GM19438 (cell line): ENCODE data around the gene WAS.
A peak's percentile ranks its signal among the peaks of the same experiment; 100 is the strongest.

ENCODE experiments used
- ATAC-seq: cut with Tn5 transposase; IDR thresholded peaks from one replicate; pipeline ENCODE4 v1.9.1; 2021; ENCODE audit warnings: low read depth; ENCODE audit not compliant: unreplicated experiment

WAS gene

GRCh38 chrX:48709522-48710112 lies 26.0 kb downstream of the WAS start:
- no peak for ATAC-seq

- ATAC-seq = no peak
These were observed 27.7 kb downstream of the WAS start for GRCh38 chrX:48711162-48711928.

GRCh38 chrX:48711929-48712505 lies 28.4 kb downstream of the WAS start:
- ATAC-seq = no peak

GRCh38 chrX:48713847-48714246 lies 30.2 kb downstream of the WAS start:
- no peak for ATAC-seq

GRCh38 chrX:48714573-48714972 lies 31.0 kb downstream of the WAS start:
- ATAC-seq = no peak

GRCh38 chrX:48715072-48715471 lies 31.5 kb downstream of the WAS start:
- no peak for ATAC-seq

GRCh38 chrX:48715876-48716502 lies 32.4 kb downstream of the WAS start:
- no peak for ATAC-seq

- no peak for ATAC-seq
These were observed 36.4 kb downstream of the WAS start for GRCh38 chrX:48719958-48720357.

GRCh38 chrX:48720577-48721250 lies 37.1 kb downstream of the WAS start:
- ATAC-seq = no peak

GRCh38 chrX:48721916-48722315 lies 38.3 kb downstream of the WAS start:
- no peak for ATAC-seq

- no peak for ATAC-seq
These were observed 43.0 kb downstream of the WAS start for GRCh38 chrX:48726596-48726995.

- no peak for ATAC-seq
These were observed 45.1 kb downstream of the WAS start for GRCh38 chrX:48728653-48729052.

GRCh38 chrX:48736303-48736702 lies 52.7 kb downstream of the WAS start:
- ATAC-seq = no peak

GRCh38 chrX:48736878-48737212 lies 53.2 kb downstream of the WAS start:
- no peak for ATAC-seq

- ATAC-seq = peak; percentile 93
These were observed 53.8 kb downstream of the WAS start for GRCh38 chrX:48737213-48737938.

- ATAC-seq = no peak
These were observed 54.3 kb downstream of the WAS start for GRCh38 chrX:48737940-48738339.
